Mucosa of rectum (tissue), 2 donors: ENCODE measurements around the gene PGM5.

Experiments
- H3K27ac ChIP-seq, 2 donors: one replicate each; pipeline ENCODE4 v1.7.0; 2013; ENCODE audit warnings: inconsistent platforms in 2 of 2, low read depth in 2 of 2, low read length in 2 of 2
- H3K27me3 ChIP-seq, 2 donors: one replicate each; pipeline ENCODE4 v1.7.0; 2013; ENCODE audit warnings: low read length in 2 of 2; ENCODE audit not compliant: control insufficient read depth in 2 of 2, insufficient read depth in 2 of 2
- H3K36me3 ChIP-seq, 2 donors: one replicate each; pipeline ENCODE4 v1.7.0; 2013; ENCODE audit warnings: low read length in 2 of 2; ENCODE audit not compliant: control insufficient read depth in 2 of 2, insufficient read depth in 2 of 2
- H3K4me1 ChIP-seq, 2 donors: one replicate each; pipeline ENCODE4 v1.7.0; 2013; ENCODE audit warnings: low read length in 2 of 2, mild to moderate bottlenecking in 1 of 2; ENCODE audit not compliant: control insufficient read depth in 2 of 2, insufficient read depth in 2 of 2
- H3K4me3 ChIP-seq, 2 donors: one replicate each; pipeline ENCODE4 v1.7.0; 2013; ENCODE audit warnings: low read length in 2 of 2
- H3K9ac ChIP-seq, 2 donors: one replicate each; pipeline ENCODE4 v1.7.0; 2013; ENCODE audit warnings: low read length in 2 of 2, low read depth in 1 of 2, mild to moderate bottlenecking in 1 of 2
- H3K9me3 ChIP-seq, 2 donors: one replicate each; pipeline ENCODE4 v1.7.0; 2013; ENCODE audit warnings: low read length in 2 of 2; ENCODE audit not compliant: control insufficient read depth in 2 of 2
- donor health status: healthy.
- donor health status: Normal muscosa, but diverticular disease.

The PGM5 gene

DNA sequence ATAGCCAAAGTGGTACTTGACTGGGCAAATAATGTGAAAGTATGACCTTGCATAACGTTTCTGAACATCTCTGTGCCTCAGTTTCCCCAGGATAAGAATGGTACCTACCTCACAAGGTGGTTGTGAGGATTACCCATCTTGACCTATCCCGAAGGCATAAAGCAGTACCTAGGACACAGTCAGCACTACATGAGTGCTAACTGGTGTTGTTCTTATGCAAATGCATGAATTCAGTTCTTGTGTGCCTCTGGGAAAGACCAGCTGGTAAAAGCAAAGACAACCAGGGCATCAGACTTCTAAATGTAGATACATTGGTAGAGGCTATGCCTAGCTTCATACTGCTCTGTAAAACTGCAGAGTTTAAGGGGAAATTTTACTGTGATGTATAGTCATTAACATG lies 206.1 kb downstream of the PGM5 start:
- H3K4me1 ChIP-seq: peaks cover 0 to 5% of the 10 kb centered on the region in 2 donors
- no peak overlapping the region for H3K9ac ChIP-seq
- H3K27ac ChIP-seq: no peak overlapping the region
- no peaks in the 10 kb centered on the region for H3K36me3 ChIP-seq
- no peaks in the 10 kb centered on the region for H3K27me3 ChIP-seq
- no peaks in the 10 kb centered on the region for H3K9me3 ChIP-seq
- H3K4me3 ChIP-seq: no peak overlapping the region

DNA sequence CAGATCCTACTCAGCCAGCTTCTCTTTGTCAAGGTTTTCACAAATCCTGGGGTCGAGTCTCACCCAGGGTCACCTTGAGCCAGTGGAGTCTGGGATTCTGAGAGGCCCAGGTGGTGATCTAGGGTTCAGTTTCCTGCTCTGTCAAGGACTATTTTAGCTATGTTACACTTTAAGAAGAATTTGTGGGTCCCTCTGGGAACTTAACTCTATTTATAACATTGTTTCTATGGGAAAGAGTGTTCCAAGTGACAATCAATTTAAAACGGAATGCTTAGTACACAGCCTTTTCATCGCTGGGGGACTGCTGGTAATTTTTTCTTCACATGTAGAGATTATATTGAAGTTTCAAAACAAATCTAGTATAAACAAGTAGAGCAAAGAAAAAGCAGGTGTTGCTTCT lies 211.2 kb downstream of the PGM5 start:
- no peaks in the 10 kb centered on the region for H3K27me3 ChIP-seq
- H3K36me3 ChIP-seq: no peaks in the 10 kb centered on the region
- H3K9me3 ChIP-seq: no peaks in the 10 kb centered on the region
- no peaks in the 10 kb centered on the region for H3K4me1 ChIP-seq
- no peak overlapping the region for H3K27ac ChIP-seq
- H3K9ac ChIP-seq: no peak overlapping the region
- no peak overlapping the region for H3K4me3 ChIP-seq

DNA sequence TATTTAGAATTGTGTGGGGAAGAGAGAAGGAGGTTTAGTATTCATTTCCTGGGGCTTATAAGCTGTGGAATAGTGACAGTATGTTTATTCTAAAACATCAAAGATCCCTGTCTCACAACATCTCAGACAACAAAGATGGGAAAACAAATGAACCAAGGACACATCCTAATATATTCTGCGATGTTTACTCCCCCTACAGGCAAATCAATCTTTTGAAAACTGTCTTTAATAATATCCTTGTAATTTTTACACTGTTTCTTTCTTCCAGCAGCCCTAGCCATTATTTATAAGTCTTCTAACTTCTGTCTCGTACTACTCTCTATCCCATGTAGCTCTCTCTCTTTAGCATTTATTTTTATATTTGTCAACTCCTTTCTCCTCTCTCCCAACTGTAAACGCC lies 217.7 kb downstream of the PGM5 start:
- Histone ChIP-seq H3K27ac (no peak overlapping the region), H3K9ac (no peak overlapping the region), H3K36me3 (no peaks in the 10 kb centered on the region), H3K4me3 (no peak overlapping the region), H3K4me1 (no peaks in the 10 kb centered on the region), H3K9me3 (no peaks in the 10 kb centered on the region), H3K27me3 (no peaks in the 10 kb centered on the region)

DNA sequence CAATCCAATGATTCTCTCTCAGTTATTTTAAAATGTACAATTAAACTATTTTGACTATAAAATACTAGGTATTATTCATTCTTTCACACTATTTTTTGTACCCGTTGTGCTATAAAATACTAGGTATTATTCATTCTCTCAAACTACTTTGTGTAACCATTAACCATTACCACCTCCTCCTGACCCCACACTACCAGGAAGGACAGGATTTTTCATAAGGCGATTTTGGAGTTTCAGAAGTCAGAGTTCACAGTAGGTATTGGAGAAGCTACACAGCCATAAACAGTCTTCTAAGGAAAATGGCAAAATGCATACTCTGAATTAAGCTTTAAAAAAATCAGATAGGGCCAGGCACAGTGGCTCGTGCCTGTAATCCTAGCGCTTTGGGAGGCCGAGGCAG lies 219.4 kb downstream of the PGM5 start:
- H3K4me1 ChIP-seq: no peaks in the 10 kb centered on the region
- H3K36me3 ChIP-seq: no peaks in the 10 kb centered on the region
- no peak overlapping the region for H3K27ac ChIP-seq
- no peak overlapping the region for H3K9ac ChIP-seq
- no peaks in the 10 kb centered on the region for H3K9me3 ChIP-seq
- H3K4me3 ChIP-seq: no peak overlapping the region
- H3K27me3 ChIP-seq: no peaks in the 10 kb centered on the region

DNA sequence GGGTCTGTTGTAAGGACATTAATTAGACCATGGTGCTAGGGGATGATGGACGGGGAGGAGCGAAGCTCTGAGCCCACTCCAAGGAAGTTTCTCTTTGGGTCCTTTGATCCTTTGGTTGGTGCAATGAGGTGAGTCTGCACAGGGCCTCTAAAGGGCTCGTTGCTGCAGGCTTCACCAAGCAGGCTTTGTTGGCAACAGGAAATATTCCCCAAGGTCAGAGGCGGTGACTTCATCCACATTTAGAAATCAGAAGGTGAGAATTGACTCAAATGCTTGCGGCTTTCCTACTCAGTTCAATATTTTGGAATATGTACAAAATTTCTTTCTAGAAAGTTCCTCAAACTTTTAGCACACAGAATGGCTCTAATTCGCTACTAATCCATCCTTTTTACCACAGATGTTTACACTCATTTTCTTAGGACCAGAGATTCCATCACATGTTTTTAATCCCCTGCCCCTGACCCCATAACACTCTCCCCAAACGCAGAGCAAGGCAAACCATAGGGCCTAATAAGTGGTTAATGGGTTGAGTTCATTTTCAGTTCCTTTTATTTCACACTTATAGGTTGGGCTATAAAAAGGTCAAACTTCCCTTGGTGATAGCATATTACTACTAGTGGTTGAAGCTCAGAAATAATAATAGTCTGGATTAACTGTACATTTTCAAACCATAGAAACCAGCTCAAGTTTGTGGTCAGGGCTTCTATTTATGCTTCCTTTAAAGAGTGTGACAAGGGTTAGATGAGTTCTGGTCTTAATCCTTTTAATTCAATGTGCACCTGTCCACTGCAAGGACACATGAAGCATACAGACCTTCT lies 221.6 kb downstream of the PGM5 start:
- H3K27me3 ChIP-seq: no peaks in the 10 kb centered on the region
- H3K9me3 ChIP-seq: no peaks in the 10 kb centered on the region
- no peak overlapping the region for H3K9ac ChIP-seq
- H3K4me1 ChIP-seq: no peaks in the 10 kb centered on the region
- no peak overlapping the region for H3K4me3 ChIP-seq
- H3K36me3 ChIP-seq: no peaks in the 10 kb centered on the region
- H3K27ac ChIP-seq: no peak overlapping the region
